HL-60 (cell line): ENCODE data around the gene CLIP2.
A peak's percentile ranks its signal among the peaks of the same experiment; 100 is the strongest.
"Not testable (repeated sequence)": the region's sequence is repeated elsewhere in the genome, so short reads cannot be mapped to it uniquely, and the experiment has no call there.

ENCODE experiments used
- DNase-seq, 2 experiments: peaks; one replicate each; pipeline ENCODE4 v3.0.0-alpha.2; 2010 to 2020; ENCODE audit warnings: low read depth in 1 of 2, low spot score in 1 of 2
- H3K27ac ChIP-seq: fragments of 250-450 bp; sonication (Bioruptor Pico); replicated peaks from 2 replicates; pipeline ENCODE4 v1.5.1; 2020; ENCODE audit warnings: mild to moderate bottlenecking, moderate library complexity
- H3K27me3 ChIP-seq: fragments of 250-450 bp; sonication (Bioruptor Pico); 2 replicates; pipeline ENCODE4 v1.5.1; 2021; ENCODE audit warnings: mild to moderate bottlenecking, moderate library complexity; ENCODE audit not compliant: insufficient read depth, poor library complexity, severe bottlenecking
- H3K4me3 ChIP-seq: replicated peaks from 2 replicates; pipeline ENCODE4 v1.5.1; 2011; ENCODE audit warnings: mild to moderate bottlenecking, control low read depth, low read length; ENCODE audit not compliant: insufficient read depth
- CTCF ChIP-seq: IDR thresholded peaks from one replicate; pipeline ENCODE4 v1.5.1; 2011; ENCODE audit warnings: low read length, control low read depth, inconsistent platforms; ENCODE audit not compliant: insufficient read depth
- GABPA ChIP-seq: IDR thresholded peaks from 2 replicates; pipeline ENCODE4 v1.6.1; 2012; ENCODE audit warnings: low read depth
- POLR2AphosphoS5 ChIP-seq: IDR thresholded peaks from 2 replicates; pipeline ENCODE4 v1.6.1; 2012; ENCODE audit warnings: low read depth
- REST ChIP-seq: IDR thresholded peaks from 2 replicates; pipeline ENCODE4 v1.6.1; 2012; ENCODE audit warnings: low read depth; ENCODE audit not compliant: insufficient replicate concordance
- SPI1 ChIP-seq: IDR thresholded peaks from 2 replicates; pipeline ENCODE4 v1.6.1; 2012; ENCODE audit warnings: low read depth, mild to moderate bottlenecking, borderline replicate concordance

Gene CLIP2

GRCh38 chr7:74412056-74412455 is 122.8 kb downstream of the CLIP2 start:
- Histone ChIP-seq H3K27me3 (no peaks in the 10 kb centered on the region), H3K27ac (no peak overlapping the region), H3K4me3 (no peak overlapping the region)
- peak in 1 of 2 experiments; percentile 61 for DNase-seq
- peak; percentile 75; the same call in 1 of the 2 replicates for TF ChIP-seq SPI1
- TF ChIP-seq REST, result no peak
- no peak for TF ChIP-seq GABPA
- TF ChIP-seq POLR2AphosphoS5, result no peak
- TF ChIP-seq CTCF, result no peak

- DNase-seq, result no peak
- Histone ChIP-seq H3K27me3 (no peaks in the 10 kb centered on the region), H3K27ac (no peak overlapping the region), H3K4me3 (no peak overlapping the region)
- no peak for TF ChIP-seq POLR2AphosphoS5
- no peak for TF ChIP-seq SPI1
- no peak for TF ChIP-seq CTCF
- no peak for TF ChIP-seq REST
- no peak for TF ChIP-seq GABPA
Observed at GRCh38 chr7:74412603-74413002, 123.4 kb downstream of the CLIP2 start.

GRCh38 chr7:74414595-74415333 is 125.6 kb downstream of the CLIP2 start:
- H3K4me3 ChIP-seq, DNase-seq, H3K27ac ChIP-seq, H3K27me3 ChIP-seq: not testable (repeated sequence)

GRCh38 chr7:74417419-74417971 is 128.3 kb downstream of the CLIP2 start:
- Histone ChIP-seq H3K27ac (no peak overlapping the region), H3K27me3 (no peaks in the 10 kb centered on the region), H3K4me3 (no peak overlapping the region)
- TF ChIP-seq CTCF (peak; percentile 91), REST (no peak)
- peak; percentile 48 to 57 for DNase-seq
